ENCODE measurements around the gene TAP1.

TAP1 gene

DNA sequence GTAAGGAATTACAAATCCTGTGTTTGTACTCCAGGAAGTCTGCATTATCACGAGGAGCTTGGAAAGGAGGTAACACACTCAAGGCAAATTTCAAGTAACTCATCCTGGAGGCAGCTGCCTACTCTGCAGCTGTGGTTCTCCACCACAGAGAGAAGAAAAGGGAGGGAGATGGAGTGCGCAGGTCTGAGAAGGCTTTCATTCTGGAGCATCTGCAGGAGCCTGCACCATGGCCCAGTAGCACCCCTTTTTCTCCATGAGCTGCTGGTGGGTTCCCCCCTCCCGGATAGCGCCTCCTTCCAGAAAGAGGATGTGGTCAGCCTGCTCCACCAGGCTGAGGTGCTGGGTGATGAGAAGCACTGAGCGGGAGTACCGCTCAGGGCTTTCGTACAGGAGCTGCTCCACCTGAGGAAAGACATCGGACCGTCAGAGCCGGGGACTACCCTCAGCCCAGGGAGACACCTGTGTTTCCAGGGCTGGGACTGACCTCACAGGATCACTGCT, 8.1 kb downstream of the TAP1 start:
- TF ChIP-seq, protein P1, sequence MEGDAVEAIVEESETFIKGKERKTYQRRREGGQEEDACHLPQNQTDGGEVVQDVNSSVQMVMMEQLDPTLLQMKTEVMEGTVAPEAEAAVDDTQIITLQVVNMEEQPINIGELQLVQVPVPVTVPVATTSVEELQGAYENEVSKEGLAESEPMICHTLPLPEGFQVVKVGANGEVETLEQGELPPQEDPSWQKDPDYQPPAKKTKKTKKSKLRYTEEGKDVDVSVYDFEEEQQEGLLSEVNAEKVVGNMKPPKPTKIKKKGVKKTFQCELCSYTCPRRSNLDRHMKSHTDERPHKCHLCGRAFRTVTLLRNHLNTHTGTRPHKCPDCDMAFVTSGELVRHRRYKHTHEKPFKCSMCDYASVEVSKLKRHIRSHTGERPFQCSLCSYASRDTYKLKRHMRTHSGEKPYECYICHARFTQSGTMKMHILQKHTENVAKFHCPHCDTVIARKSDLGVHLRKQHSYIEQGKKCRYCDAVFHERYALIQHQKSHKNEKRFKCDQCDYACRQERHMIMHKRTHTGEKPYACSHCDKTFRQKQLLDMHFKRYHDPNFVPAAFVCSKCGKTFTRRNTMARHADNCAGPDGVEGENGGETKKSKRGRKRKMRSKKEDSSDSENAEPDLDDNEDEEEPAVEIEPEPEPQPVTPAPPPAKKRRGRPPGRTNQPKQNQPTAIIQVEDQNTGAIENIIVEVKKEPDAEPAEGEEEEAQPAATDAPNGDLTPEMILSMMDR (conservative IDR thresholded peaks at IDR 0.05; ENCODE audit: control insufficient read depth, insufficient read depth, low read depth, low read length): no peak
- H3K4me3 ChIP-seq (ENCODE audit: control insufficient read depth, low read depth, low read length): no peak overlapping the region
- DNase-seq (ENCODE audit: low read depth): no peak

DNA sequence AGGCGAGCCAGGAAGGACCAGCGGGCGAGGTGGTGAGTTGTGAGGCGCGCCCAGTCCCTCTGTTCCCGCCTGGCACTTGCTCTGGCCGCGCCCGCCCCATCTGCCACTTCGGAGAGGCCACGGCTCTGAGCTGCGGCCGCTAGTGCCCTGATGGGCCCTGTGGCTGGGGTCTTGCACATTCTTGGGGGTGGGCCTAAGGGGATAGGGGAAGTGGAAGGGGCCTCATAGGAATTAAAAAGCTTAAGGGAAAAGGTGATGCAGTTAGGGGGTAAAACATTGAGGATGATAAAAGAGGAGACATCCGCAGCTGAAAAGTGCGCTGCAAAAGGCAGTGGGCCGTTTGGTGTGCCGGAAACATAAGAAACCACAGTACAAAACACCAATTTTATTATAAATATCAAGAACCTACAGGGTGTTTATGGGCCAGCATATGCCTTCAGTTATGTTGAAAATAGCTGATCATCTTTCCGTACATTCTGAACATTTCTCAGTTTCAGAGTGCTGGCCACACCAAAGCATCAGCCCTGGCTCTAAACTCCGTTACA, 8.6 kb downstream of the TAP1 start:
- DNase-seq (ENCODE audit: low read depth): no peak
- H3K4me3 ChIP-seq (ENCODE audit: control insufficient read depth, low read depth, low read length): peak overlapping the region; percentile 74
- TF ChIP-seq, protein P1 (conservative IDR thresholded peaks at IDR 0.05; ENCODE audit: control insufficient read depth, insufficient read depth, low read depth, low read length): no peak

DNA sequence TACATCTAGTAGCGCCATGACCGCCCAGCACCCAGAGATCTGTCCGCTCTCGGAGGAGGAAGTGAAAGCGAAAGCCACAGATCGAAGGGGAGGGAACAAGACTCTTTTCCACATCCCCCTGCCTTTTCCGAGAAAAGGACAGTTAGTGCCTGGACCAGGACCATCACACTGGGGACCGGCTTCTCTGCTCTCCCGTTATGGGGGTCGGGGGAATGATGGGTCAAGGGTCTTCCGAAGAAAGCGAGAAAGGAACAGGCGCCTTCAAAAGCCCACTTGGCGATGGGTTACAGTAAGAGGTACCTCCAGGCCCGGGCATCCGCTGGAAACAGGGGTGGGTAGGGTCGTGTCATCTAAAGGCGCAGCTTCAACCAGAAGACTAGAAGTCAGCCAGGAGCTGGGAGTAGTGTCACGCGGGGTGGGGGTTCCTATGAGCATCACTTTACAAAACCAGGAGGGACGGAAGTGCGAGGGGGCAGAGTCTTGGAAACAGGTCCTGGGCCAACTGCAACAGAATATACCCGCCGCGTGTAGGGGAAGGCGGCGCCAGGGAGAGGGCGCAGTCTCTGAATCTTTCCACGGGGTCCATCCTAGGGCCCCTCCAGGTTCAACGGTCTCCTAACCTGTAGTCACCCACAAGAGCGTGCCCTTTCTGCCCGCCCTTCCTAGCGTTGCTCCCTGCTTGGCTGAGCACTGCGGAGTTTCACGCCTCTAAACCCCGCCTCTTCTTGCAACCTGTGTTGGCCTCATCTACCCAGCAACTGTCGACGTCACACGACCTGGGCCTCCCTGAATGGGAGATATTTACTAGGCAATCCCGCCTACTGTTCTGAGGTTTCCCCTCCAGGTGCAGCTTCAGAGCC, 9.3 kb downstream of the TAP1 start, which contains the start of gene PSMB8:
Gene PSMB8, minus strand, starts transcription at position 69 of the 860 bp plus-strand sequence. Its CDS starts 51 bp downstream, at position 18.
- DNase-seq (ENCODE audit: low read depth): peak; percentile 89
- peak within 1 kb of the TSS; percentile 74 for H3K4me3 ChIP-seq (ENCODE audit: control insufficient read depth, low read depth, low read length)
- TF ChIP-seq, protein P1 (conservative IDR thresholded peaks at IDR 0.05; ENCODE audit: control insufficient read depth, insufficient read depth, low read depth, low read length): peak; percentile 21

DNA sequence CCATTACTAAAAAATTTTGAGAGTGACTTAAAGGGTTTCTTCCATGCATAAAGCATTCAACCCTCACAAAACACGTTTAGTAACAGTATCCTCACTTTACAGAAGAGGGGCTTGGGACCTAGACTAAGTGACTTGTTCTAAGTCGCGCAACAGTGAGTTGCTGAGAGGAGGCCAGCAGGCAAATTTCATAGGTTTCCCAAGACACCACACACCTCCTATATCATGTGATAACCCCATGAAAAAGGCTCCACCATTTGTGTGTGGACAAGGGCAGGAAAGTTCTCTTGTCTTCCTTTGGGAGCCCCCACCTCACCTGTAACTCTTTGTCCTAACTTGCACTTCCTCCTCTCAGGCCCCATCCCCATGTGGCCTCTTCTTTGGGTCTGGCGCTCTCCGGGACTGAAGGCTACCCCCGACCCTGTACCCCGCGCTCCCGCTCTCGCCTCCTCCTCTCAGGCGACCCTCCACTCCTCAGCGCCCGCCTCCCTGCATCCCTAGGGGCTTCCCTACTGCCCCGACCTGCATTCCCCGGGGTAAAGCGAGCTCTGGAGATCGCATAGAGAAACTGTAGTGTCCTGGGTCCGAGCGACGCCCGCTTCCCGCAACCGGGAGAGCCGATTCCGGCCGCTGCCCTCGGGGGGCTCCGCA, 10.0 kb downstream of the TAP1 start:
- H3K4me3 ChIP-seq (ENCODE audit: control insufficient read depth, low read depth, low read length): peak overlapping the region; percentile 74
- peak; percentile 7 for DNase-seq (ENCODE audit: low read depth)
- TF ChIP-seq, protein P1 (conservative IDR thresholded peaks at IDR 0.05; ENCODE audit: control insufficient read depth, insufficient read depth, low read depth, low read length): no peak

DNA sequence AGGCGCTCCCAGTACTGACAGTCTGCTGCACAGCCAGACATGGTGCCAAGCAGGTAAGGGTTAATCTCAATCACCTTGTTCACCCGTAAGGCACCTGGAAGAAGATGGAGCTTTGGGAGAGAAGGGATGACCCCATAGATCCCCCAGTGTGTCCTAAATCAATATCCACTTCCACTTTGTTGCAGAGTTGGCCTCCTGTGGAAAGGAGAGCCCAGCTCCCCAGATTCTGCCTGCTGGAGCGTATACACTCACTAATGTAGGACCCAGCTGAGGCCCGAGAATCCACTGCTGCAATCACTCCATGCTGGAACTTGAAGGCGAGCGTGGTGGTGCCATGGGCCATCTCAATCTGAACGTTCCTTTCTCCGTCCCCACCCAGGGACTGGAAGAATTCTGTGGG, 10.8 kb downstream of the TAP1 start:
- H3K4me3 ChIP-seq (ENCODE audit: control insufficient read depth, low read depth, low read length): no peak overlapping the region
- no peak for DNase-seq (ENCODE audit: low read depth)
- TF ChIP-seq, protein P1 (conservative IDR thresholded peaks at IDR 0.05; ENCODE audit: control insufficient read depth, insufficient read depth, low read depth, low read length): no peak

DNA sequence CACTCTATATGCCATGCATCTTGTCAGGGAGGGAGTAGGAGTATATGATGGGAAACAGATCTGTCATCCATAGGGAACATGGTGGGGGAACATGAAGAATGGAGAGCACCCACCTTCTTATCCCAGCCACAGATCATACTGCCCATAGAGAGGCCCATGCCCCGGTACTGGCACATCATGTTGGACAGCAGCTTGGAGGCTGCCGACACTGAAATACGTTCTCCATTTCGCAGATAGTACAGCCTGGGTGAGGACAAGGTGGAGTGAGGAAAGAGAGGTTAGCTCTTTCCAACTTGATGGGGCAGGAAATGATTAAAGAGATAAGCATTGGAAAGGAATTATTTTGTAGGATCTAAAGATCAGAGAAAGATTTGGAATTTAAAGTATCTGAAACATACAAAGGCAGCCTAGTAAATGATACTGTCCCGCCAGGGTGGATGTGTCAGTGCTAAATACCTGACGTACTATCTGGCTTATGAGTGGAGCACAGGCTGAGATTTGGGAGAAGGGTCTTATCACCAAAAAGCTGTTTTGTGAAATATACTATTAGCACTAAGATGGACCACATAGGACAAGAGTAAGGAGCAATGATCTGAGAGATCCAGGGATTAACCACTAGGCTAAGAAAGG, 11.4 kb downstream of the TAP1 start:
- no peak for DNase-seq (ENCODE audit: low read depth)
- TF ChIP-seq, protein P1 (conservative IDR thresholded peaks at IDR 0.05; ENCODE audit: control insufficient read depth, insufficient read depth, low read depth, low read length): no peak
- no peak overlapping the region for H3K4me3 ChIP-seq (ENCODE audit: control insufficient read depth, low read depth, low read length)
